A549 (cell line): ENCODE data around the gene LCE2A. TPM values are rescaled to one million over a fixed set of nuclear protein-coding genes. Genes with fewer than 3 reads are reported as not detected.
"Not testable (repeated sequence)": the region's sequence is repeated elsewhere in the genome, so short reads cannot be mapped to it uniquely, and the experiment has no call there.

Source experiments
- ATAC-seq, 2 experiments: fragments of 200-7000 bp in 1 of 2; fragments of >200 bp in 1 of 2; cut with Nextera tagmentation in 1 of 2; cut with Tn5 transposase in 1 of 2; 3 replicates each; pipeline versions ENCODE4 v1.8.0 to v1.9.1; 2018 to 2020; ENCODE audit warnings: mild to moderate bottlenecking in 1 of 2, moderate library complexity in 1 of 2
- CTCF ChIA-PET: fragments of 300-600 bp; sonication (Branson Sonifier 250); formaldehyde crosslinking; extraction: SDS; loops from one replicate; lab custom pipeline; 2021; ENCODE audit warnings: antibody characterized with exemption, inconsistent platforms; lab: Yijun Ruan, JAX
- POLR2A ChIA-PET: fragments of 350-600 bp; formaldehyde crosslinking; extraction: SDS; loops from one replicate; lab custom pipeline; 2021; ENCODE audit warnings: antibody characterized with exemption, inconsistent platforms; lab: Yijun Ruan, JAX
- DNase-seq, 2 experiments: peaks; one replicate each; pipeline versions ENCODE4 v3.0.0 to v3.0.0-alpha.2; 2011 to 2016; ENCODE audit warnings: low read depth in 1 of 2, low spot score in 1 of 2
- FAIRE-seq: peaks from 2 replicates; lab custom pipeline; 2011; peaks lifted over from hg19 to GRCh38; lab: Jason Lieb, UNC
- H3K27ac ChIP-seq, 2 experiments: fragments of >200 bp; sonication (Bioruptor Twin); formaldehyde crosslinking; 3 replicates each; pipeline ENCODE4 v1.5.1; 2016 to 2017
- H3K4me1 ChIP-seq: fragments of >200 bp; sonication (Bioruptor Twin); formaldehyde crosslinking; 3 replicates; pipeline ENCODE4 v1.6.1; 2016
- H3K4me2 ChIP-seq: fragments of >200 bp; sonication (Bioruptor Twin); formaldehyde crosslinking; 3 replicates; pipeline ENCODE4 v1.6.1; 2016
- H3K4me3 ChIP-seq: fragments of >200 bp; sonication (Bioruptor Twin); formaldehyde crosslinking; 3 replicates; pipeline ENCODE4 v1.5.1; 2016
- H3K9me3 ChIP-seq: fragments of >200 bp; sonication (Bioruptor Twin); formaldehyde crosslinking; 3 replicates; pipeline ENCODE4 v1.6.1; 2016
- ATOH8 ChIP-seq: fragments of 250-450 bp; sonication (Bioruptor Pico); IDR thresholded peaks from 2 replicates; pipeline ENCODE4 v1.5.0; 2020; ENCODE audit warnings: low read depth, mild to moderate bottlenecking, moderate library complexity
- BCL3 ChIP-seq: fragments of >200 bp; sonication (Bioruptor Twin); formaldehyde crosslinking; IDR thresholded peaks from 3 replicates; pipeline ENCODE4 v1.6.1; 2016
- CBX2 ChIP-seq: fragments of 200-600 bp; sonication (generic); IDR thresholded peaks from 2 replicates; pipeline ENCODE4 v1.6.1; 2016; ENCODE audit warnings: low read depth, mild to moderate bottlenecking, borderline replicate concordance
- CEBPB ChIP-seq, 2 experiments: fragments of >200 bp in 1 of 2; sonication (Bioruptor Twin) in 1 of 2; formaldehyde crosslinking in 1 of 2; IDR thresholded peaks; 2 replicates each; pipeline ENCODE4 v1.6.1; 2012 to 2016
- CHD4 ChIP-seq: fragments of 200-600 bp; sonication (generic); IDR thresholded peaks from 2 replicates; pipeline ENCODE4 v1.6.1; 2016; ENCODE audit warnings: antibody characterized with exemption, mild to moderate bottlenecking, borderline replicate concordance
- CTCF ChIP-seq: fragments of >200 bp; sonication (Bioruptor Twin); formaldehyde crosslinking; IDR thresholded peaks from 3 replicates; pipeline ENCODE4 v1.5.1; 2016
- EP300 ChIP-seq, 2 experiments: fragments of >200 bp; sonication (Bioruptor Twin); formaldehyde crosslinking; IDR thresholded peaks; 2 replicates in 1 of 2; 3 replicates in 1 of 2; pipeline ENCODE4 v1.6.1; 2016 to 2017
- GATA3 ChIP-seq: IDR thresholded peaks from 2 replicates; pipeline ENCODE4 v1.6.1; 2012; ENCODE audit warnings: borderline replicate concordance
- MYC ChIP-seq: IDR thresholded peaks from 2 replicates; pipeline ENCODE4 v1.6.1; 2012; ENCODE audit warnings: mild to moderate bottlenecking, inconsistent platforms, low read length, improper control_type of control experiment, borderline replicate concordance
- NFE2L2 ChIP-seq: fragments of 150-350 bp; conservative IDR thresholded peaks from 2 replicates; pipeline ENCODE4 v1.6.1; 2014; ENCODE audit warnings: low read length
- NPAS2 ChIP-seq: fragments of 250-450 bp; sonication (Bioruptor Pico); IDR thresholded peaks from 2 replicates; pipeline ENCODE4 v1.8.0; 2022; ENCODE audit warnings: mild to moderate bottlenecking, moderate library complexity, borderline replicate concordance
- NR3C1 ChIP-seq: fragments of >200 bp; sonication (Bioruptor Twin); formaldehyde crosslinking; IDR thresholded peaks from 3 replicates; pipeline ENCODE4 v1.6.1; 2017
- RAD21 ChIP-seq, 2 experiments: fragments of >200 bp in 1 of 2; sonication (Bioruptor Twin) in 1 of 2; formaldehyde crosslinking in 1 of 2; IDR thresholded peaks in 1 of 2; conservative IDR thresholded peaks in 1 of 2; 2 replicates in 1 of 2; 3 replicates in 1 of 2; pipeline ENCODE4 v1.6.1; 2012 to 2018; ENCODE audit warnings: inconsistent platforms in 1 of 2
- RARB ChIP-seq: fragments of 250-450 bp; sonication (Bioruptor Pico); IDR thresholded peaks from 2 replicates; pipeline ENCODE4 v1.8.0; 2021; ENCODE audit warnings: mild to moderate bottlenecking, moderate library complexity
- REST ChIP-seq: fragments of 200-600 bp; sonication (generic); IDR thresholded peaks from 2 replicates; pipeline ENCODE4 v1.6.1; 2016; ENCODE audit warnings: antibody characterized with exemption, mild to moderate bottlenecking, moderate library complexity
- RNF2 ChIP-seq: fragments of 200-600 bp; sonication (generic); IDR thresholded peaks from 2 replicates; pipeline ENCODE4 v1.6.1; 2016; ENCODE audit warnings: low read depth, mild to moderate bottlenecking, antibody characterized with exemption, moderate library complexity, borderline replicate concordance
- SMC3 ChIP-seq: fragments of >200 bp; sonication (Bioruptor Twin); formaldehyde crosslinking; IDR thresholded peaks from 3 replicates; pipeline ENCODE4 v1.6.1; 2018; ENCODE audit warnings: inconsistent platforms
- TFCP2L1 ChIP-seq: fragments of 250-450 bp; sonication (Bioruptor Pico); IDR thresholded peaks from 2 replicates; pipeline ENCODE4 v1.5.0; 2021; ENCODE audit warnings: mild to moderate bottlenecking
- ZFP36 ChIP-seq: fragments of 450-650 bp; IDR thresholded peaks from 2 replicates; pipeline ENCODE4 v1.6.1; 2014; ENCODE audit warnings: borderline replicate concordance; ENCODE audit not compliant: partially characterized antibody
- ZNF302 ChIP-seq: fragments of 250-450 bp; sonication (Bioruptor Pico); IDR thresholded peaks from 2 replicates; pipeline ENCODE4 v1.9.0; 2021; ENCODE audit warnings: inconsistent platforms, mild to moderate bottlenecking, moderate library complexity
- WGBS: methylation state at CpG from one replicate; pipeline ENCODE4 v1.1.6; 2017; ENCODE audit errors: missing lambda C conversion rate; 5-methylcytosine and 5-hydroxymethylcytosine counted together
- polyA plus RNA-seq, 4 experiments: library from polyadenylated mRNA; depleted of rRNA in 3 of 4; stranded (reverse); fragments of >200 nt; fragmentation: RNase III in 1 of 4; extraction: RNeasy Plus Mini Kit Qiagen cat#74134 plus additional on column Dnase treatment in 1 of 4; gene quantifications; 2 replicates in 3 of 4; 3 replicates in 1 of 4; pipeline ENCODE4 v1.2.3, GENCODE V29; 2011 to 2017

LCE2A gene
- polyA plus RNA-seq, 2 of the 4 experiments (the other 2 are of a cell fraction), result not detected

GRCh38 chr1:152658649-152659048, 39.5 kb upstream of the LCE2A start:
- no peak for ATAC-seq
- ChIA-PET POLR2A (no interaction called here), CTCF (interaction anchor here (1.5 kb wide), 1 partner anchor 267 kb away, joined by 6 read pairs; no protein-coding TSS in a partner anchor)
- no peak overlapping the region for H3K4me2 ChIP-seq
- TF ChIP-seq CEBPB (IDR thresholded peaks at IDR 0.05) (no peak), RARB (CRISPR knock-in tag) (no peak), ATOH8 (CRISPR knock-in tag) (no peak), REST (no peak), EP300 (IDR thresholded peaks at IDR 0.05) (no peak), RAD21 (conservative IDR thresholded peaks at IDR 0.05 in 1 of 2, IDR thresholded peaks at IDR 0.05 in 1 of 2) (no peak), NFE2L2 (no peak), NR3C1 (no peak), TFCP2L1 (no peak), BCL3 (no peak), ZFP36 (no peak), NPAS2 (no peak), CBX2 (no peak), RNF2 (no peak), ZNF302 (CRISPR knock-in tag) (no peak), MYC (no peak)
- WGBS, result 38% methylated on average over 3 of the region's 3 CpGs
- no peaks in the 10 kb centered on the region for H3K9me3 ChIP-seq
- no peaks in the 10 kb centered on the region for H3K4me1 ChIP-seq
- FAIRE-seq, result no peak
- H3K27ac ChIP-seq, result no peak overlapping the region
- H3K4me3 ChIP-seq, result no peak overlapping the region
- no peak for DNase-seq

GRCh38 chr1:152663098-152663497, 35.0 kb upstream of the LCE2A start, which contains the start of gene LCE2D:
Gene LCE2D, plus strand, starts transcription at chr1:152663380. Its CDS starts 726 bp downstream, at chr1:152664106.
- ChIA-PET CTCF (interaction anchor here (1.4 to 4.0 kb wide), 3 partner anchors 9 to 208 kb away, joined by 3 to 37 read pairs (median 4); no protein-coding TSS in a partner anchor), POLR2A (no interaction called here)
- no peak within 1 kb of the TSS for H3K27ac ChIP-seq
- H3K4me1 ChIP-seq, result no peaks in the 10 kb centered on the region
- DNase-seq, result no peak
- ATAC-seq, result no peak
- no peak within 1 kb of the TSS for H3K4me2 ChIP-seq
- no peak within 1 kb of the TSS for H3K4me3 ChIP-seq
- TF ChIP-seq ZFP36 (no peak), CHD4 (no peak), CTCF (no peak), SMC3 (no peak), GATA3 (no peak)
- FAIRE-seq, result no peak
- 0% methylated on average over 3 of the region's 3 CpGs for WGBS
- no peaks in the 10 kb centered on the region for H3K9me3 ChIP-seq

- DNase-seq, H3K4me2 ChIP-seq, H3K4me1 ChIP-seq, H3K27ac ChIP-seq, H3K4me3 ChIP-seq, POLR2A ChIA-PET, H3K9me3 ChIP-seq, FAIRE-seq, ATAC-seq: not testable (repeated sequence)
- CTCF ChIA-PET, result interaction anchor here (0.6 to 2.1 kb wide), 2 partner anchors 10 to 12 kb away, joined by 5 to 6 read pairs; no protein-coding TSS in a partner anchor
- 10% methylated on average over 1 of the region's 1 CpG for WGBS
Observed at GRCh38 chr1:152666171-152666570, 32.0 kb upstream of the LCE2A start.
